Iris pigment epithelial cell (primary cell): ENCODE measurements around the gene PPP2R2B.
A peak's percentile ranks its signal among the peaks of the same experiment; 100 is the strongest.

Experiments
- DNase-seq: peaks from one replicate; pipeline ENCODE4 v3.0.0-alpha.2; 2011; ENCODE audit warnings: low read depth

Gene PPP2R2B

GRCh38 chr5:146699664-146700418 lies 178.7 kb downstream of the PPP2R2B start:
- DNase-seq = no peak

DNA sequence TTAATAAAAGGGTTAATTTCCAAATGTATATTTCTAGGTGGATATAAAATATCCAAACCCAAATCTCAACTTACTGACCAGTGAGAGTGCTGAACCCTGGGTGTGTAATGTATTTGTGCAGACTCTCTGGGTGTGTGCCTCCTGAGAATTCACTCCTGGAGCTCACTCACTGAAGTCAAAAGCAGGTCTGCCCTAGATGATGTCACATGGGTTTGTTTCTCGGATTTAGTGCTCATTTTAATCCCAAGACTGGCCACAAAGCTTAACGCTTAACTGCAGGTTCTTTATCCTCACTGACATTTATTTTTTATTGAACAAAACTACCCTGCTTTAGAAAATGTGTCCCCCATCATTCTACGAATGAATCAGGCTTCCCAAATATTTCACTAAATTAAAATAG lies 179.4 kb downstream of the PPP2R2B start:
- DNase-seq = no peak

DNA sequence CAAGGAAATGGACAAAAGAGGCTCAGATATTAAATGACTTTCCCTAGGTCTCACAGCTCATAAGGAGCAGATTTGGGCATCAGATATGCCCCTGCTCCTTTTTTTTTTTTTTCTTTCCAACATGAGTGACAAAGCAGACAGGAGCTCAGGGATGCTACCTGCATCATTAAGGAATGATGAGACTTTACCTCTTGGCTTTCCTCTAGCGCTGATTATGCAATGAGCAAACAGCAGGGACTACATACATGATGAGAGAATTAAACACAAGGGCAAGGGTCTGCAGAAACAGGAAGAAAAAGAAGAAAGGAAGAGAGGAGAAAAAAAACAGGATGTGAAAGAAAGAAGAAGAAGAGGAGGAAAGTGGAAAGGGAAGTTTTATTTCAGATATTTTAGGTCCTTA lies 179.9 kb downstream of the PPP2R2B start:
- DNase-seq = no peak

DNA sequence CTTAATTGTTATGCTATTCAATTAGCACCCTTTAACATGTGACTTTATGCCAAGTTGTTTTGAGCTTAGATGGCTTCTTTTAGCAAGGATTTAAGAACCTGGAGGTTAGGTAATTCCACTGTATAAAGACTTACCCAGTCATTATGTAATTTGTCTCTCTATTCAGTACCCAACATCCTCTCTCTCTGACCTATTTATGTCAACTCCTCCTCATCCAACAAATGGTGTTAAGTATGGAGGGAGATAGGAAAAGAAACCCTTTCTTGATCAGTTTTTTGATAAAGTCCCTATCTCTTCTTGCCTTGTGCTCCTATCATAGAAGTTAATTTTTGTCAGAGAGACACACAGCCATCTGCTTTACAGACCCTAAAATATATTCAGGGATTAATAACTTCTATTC lies 181.3 kb downstream of the PPP2R2B start:
- no peak for DNase-seq

- DNase-seq = no peak
Measured at GRCh38 chr5:146695646-146696045, 182.9 kb downstream of the PPP2R2B start.

GRCh38 chr5:146690880-146691355 lies 187.6 kb downstream of the PPP2R2B start:
- DNase-seq = no peak

- DNase-seq = no peak
Measured at GRCh38 chr5:146687630-146688029, 190.9 kb downstream of the PPP2R2B start.

DNA sequence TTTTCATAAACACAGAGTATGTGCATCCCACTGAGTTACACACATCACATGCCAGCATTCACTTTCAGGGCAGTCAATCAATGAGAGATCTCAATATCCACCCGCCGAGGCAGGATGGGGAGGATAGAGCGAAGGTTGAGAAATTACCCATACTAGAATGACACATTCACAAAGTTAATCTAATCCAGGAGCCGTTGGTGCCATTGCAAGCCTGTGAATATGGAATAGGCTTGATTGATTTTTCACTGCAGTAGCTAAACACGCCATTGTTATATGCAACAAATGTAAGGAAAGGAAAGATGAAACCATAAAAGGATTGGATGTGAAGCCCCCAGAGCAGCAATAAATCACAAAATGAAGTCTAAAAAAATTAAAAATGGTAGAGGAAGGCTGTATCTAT lies 194.7 kb downstream of the PPP2R2B start:
- DNase-seq = no peak

- DNase-seq = no peak
Measured at GRCh38 chr5:146682899-146683532, 195.5 kb downstream of the PPP2R2B start.

- DNase-seq = no peak
Measured at GRCh38 chr5:146681585-146682105, 196.9 kb downstream of the PPP2R2B start.

DNA sequence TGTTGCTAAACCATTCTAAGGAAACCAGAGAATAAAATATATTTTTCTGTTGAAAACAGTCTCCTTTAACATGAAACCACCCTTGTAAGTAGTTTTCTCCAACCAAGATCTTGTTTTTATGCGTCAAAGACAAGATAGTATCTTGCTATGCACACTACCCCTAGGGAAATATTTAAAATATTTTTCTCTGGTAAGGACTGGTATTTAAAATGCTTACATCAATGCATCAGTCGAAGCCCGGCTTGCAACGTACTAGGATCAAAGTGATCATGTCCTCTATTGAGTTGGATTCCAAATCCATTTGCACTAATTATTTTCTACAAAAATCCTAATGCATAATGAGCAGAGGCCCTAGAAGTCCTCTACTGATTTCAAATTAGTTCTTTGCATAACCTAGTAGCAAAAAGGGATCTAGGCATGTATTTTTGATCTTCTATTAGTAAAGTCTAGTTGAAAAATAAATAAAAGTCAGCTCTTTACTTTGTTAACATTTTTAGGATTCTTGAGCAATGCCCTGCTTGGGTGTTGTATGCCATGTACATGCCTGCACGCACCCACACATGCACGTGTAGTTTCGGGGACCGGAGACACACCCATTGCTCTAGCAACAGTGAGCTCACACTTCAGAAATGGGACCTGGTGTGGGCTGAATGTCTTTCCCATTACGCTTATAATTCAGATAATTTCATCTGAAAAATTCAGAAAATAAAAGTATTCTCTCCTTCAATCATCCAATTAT lies 197.5 kb downstream of the PPP2R2B start:
- no peak for DNase-seq

DNA sequence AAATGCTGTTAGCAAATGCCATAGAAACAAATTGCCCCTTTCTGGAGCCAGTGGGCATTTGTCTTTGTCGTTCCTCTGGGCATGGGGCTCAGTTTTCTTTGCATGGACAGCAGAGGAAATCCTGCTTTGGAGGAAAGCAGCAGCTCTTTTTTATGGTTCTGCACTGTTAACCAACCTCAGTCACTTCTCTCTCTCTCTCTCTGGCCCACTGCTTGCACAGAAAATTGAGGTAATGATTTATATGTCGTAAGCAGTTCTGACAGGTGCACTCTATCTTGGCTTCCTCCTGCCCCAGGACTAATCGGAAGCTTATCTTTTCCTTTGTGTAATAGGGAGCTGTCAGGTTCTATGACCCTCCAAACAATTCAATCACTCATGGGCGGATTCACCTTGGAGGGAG lies 202.9 kb downstream of the PPP2R2B start:
- no peak for DNase-seq

DNA sequence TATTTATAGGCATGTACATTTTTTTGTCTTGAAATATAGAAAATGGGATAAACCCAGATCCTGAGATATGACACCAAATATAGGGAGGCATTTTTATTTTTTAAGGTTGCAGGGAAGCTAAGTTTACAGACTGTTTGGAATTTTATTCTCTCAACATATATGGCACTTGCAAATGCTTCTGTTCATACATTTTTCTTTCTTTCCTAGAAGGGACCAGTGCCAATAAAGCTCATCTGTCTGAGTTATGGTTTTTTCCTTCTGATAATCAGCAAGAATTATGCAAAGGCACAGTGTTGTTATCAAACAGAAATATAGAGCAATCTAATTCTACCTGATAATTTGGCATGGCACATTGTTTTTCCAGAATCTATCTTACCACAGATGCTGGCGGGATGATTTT lies 205.7 kb downstream of the PPP2R2B start:
- no peak for DNase-seq

GRCh38 chr5:146671561-146672295 lies 206.8 kb downstream of the PPP2R2B start:
- no peak for DNase-seq

GRCh38 chr5:146669656-146670055 lies 208.9 kb downstream of the PPP2R2B start:
- no peak for DNase-seq

- DNase-seq = peak; percentile 70
Measured at GRCh38 chr5:146667633-146668272, 210.8 kb downstream of the PPP2R2B start.

- DNase-seq = peak; percentile 34
Measured at GRCh38 chr5:146662229-146662628, 216.3 kb downstream of the PPP2R2B start.

- no peak for DNase-seq
Measured at GRCh38 chr5:146660376-146660960, 218.1 kb downstream of the PPP2R2B start.

- DNase-seq = no peak
Measured at GRCh38 chr5:146659961-146660360, 218.6 kb downstream of the PPP2R2B start.

GRCh38 chr5:146656703-146657102 lies 221.9 kb downstream of the PPP2R2B start:
- no peak for DNase-seq

DNA sequence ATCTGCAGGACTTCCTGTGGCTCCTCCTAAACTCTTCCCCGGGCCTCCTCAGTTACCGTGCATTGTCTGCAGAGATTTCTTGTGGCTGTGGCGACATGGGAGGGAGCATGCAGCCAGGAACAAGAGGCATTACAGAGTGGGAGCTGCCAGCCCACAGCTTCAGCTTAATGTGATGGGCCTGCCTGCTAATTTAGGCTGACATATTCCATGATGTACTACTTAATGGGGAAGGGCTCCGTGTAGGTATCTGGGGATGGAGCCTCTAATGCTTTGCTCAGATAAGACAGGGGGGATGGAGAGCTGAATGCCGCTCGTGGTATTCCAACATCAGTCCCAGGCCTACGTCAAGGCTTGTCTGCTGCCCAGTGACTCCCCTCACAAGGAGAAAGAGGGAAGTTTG lies 225.0 kb downstream of the PPP2R2B start:
- no peak for DNase-seq
